ENCODE results near the gene SHISA3.

GRCh38 chr4:42399393-42399792 is 2.1 kb downstream of the SHISA3 start:
- TF ChIP-seq POLR2A (IDR thresholded peaks at IDR 0.05) (no peak), CTCF (IDR thresholded peaks at IDR 0.05) (no peak)

Measured in prostate gland (tissue), 2 donors.